H1 (cell line): ENCODE data around the gene PPM1D. TPM values are rescaled to one million over a fixed set of nuclear protein-coding genes. Genes with fewer than 3 reads are reported as not detected.
"Not testable (repeated sequence)": the region's sequence is repeated elsewhere in the genome, so short reads cannot be mapped to it uniquely, and the experiment has no call there.

ENCODE experiments used
- CTCF ChIA-PET: fragments of 300-600 bp; sonication (Branson Sonifier 250); formaldehyde crosslinking; loops from one replicate; lab custom pipeline; 2021; ENCODE audit not compliant: partially characterized antibody; lab: Charles Lee
- POLR2A ChIA-PET: fragments of 300-600 bp; sonication (Branson Sonifier 250); formaldehyde crosslinking; loops from one replicate; lab custom pipeline; 2021; ENCODE audit warnings: inconsistent platforms; ENCODE audit not compliant: partially characterized antibody; lab: Charles Lee
- DNase-seq, 2 experiments: peaks; one replicate each; pipeline versions ENCODE4 v3.0.0 to v3.0.0-alpha.2; 2010 to 2022; ENCODE audit warnings: low spot score in 2 of 2, low read depth in 1 of 2, mixed read lengths in 1 of 2
- FAIRE-seq: peaks from 2 replicates; lab custom pipeline; 2011; peaks lifted over from hg19 to GRCh38; lab: Jason Lieb, UNC
- H2AFZ ChIP-seq: 2 replicates; pipeline ENCODE4 v1.8.1; 2012; ENCODE audit warnings: low read length, inconsistent platforms
- H2AK5ac ChIP-seq: 2 replicates; pipeline ENCODE4 v1.6.1; 2013; ENCODE audit warnings: low read depth, low read length
- H2BK120ac ChIP-seq: replicated peaks from 2 replicates; pipeline ENCODE3; 2013; ENCODE audit warnings: low read depth, low read length, inconsistent platforms
- H2BK12ac ChIP-seq: 2 replicates; pipeline ENCODE4 v1.6.1; 2013; ENCODE audit warnings: low read depth, low read length
- H2BK15ac ChIP-seq: 2 replicates; pipeline ENCODE4 v1.6.1; 2013; ENCODE audit warnings: low read length
- H2BK20ac ChIP-seq: 2 replicates; pipeline ENCODE4 v1.6.1; 2013; ENCODE audit warnings: low read length
- H2BK5ac ChIP-seq: 2 replicates; pipeline ENCODE4 v1.6.1; 2013; ENCODE audit warnings: low read depth, low read length
- H3K14ac ChIP-seq: 2 replicates; pipeline ENCODE4 v1.6.1; 2013; ENCODE audit warnings: inconsistent platforms; ENCODE audit not compliant: insufficient read length
- H3K18ac ChIP-seq: 2 replicates; pipeline ENCODE4 v1.6.1; 2013; ENCODE audit warnings: low read length; ENCODE audit errors: extremely low read depth
- H3K23ac ChIP-seq: 2 replicates; pipeline ENCODE4 v1.6.1; 2013; ENCODE audit warnings: inconsistent platforms; ENCODE audit not compliant: insufficient read length
- H3K23me2 ChIP-seq: 2 replicates; pipeline ENCODE4 v1.6.1; 2013; ENCODE audit warnings: low read depth, low read length
- H3K27ac ChIP-seq: 2 replicates; pipeline ENCODE4 v1.6.1; 2011; ENCODE audit warnings: low read depth, low read length, inconsistent platforms
- H3K27me3 ChIP-seq, 4 experiments: replicated peaks in 1 of 4; 1 replicate in 1 of 4; 2 replicates in 3 of 4; pipeline versions ENCODE4 v1.6.1 to v1.8.1; 2011 to 2013; ENCODE audit warnings: low read length in 3 of 4, mild to moderate bottlenecking in 3 of 4, inconsistent platforms in 2 of 4, mixed read lengths in 2 of 4, moderate library complexity in 1 of 4; ENCODE audit not compliant: control insufficient read depth in 3 of 4, insufficient read depth in 3 of 4; ENCODE audit errors: extremely low read depth in 1 of 4
- H3K36me3 ChIP-seq, 4 experiments: 2 replicates each; pipeline versions ENCODE4 v1.6.1 to v1.8.1; 2011 to 2013; ENCODE audit warnings: mild to moderate bottlenecking in 4 of 4, low read length in 3 of 4, moderate library complexity in 2 of 4, control low read depth in 1 of 4, inconsistent platforms in 1 of 4; ENCODE audit not compliant: insufficient read depth in 4 of 4, control insufficient read depth in 2 of 4
- H3K4ac ChIP-seq: replicated peaks from 2 replicates; pipeline ENCODE3; 2013; ENCODE audit warnings: low read length, low read depth, mixed read lengths, inconsistent platforms; ENCODE audit not compliant: insufficient read length
- H3K4me1 ChIP-seq, 4 experiments: replicated peaks in 1 of 4; 1 replicate in 1 of 4; 2 replicates in 3 of 4; pipeline versions ENCODE4 v1.6.1 to v1.8.1; 2011 to 2013; ENCODE audit warnings: low read length in 3 of 4, inconsistent platforms in 2 of 4, mixed read lengths in 1 of 4; ENCODE audit not compliant: insufficient read depth in 4 of 4, control insufficient read depth in 3 of 4
- H3K4me2 ChIP-seq, 2 experiments: 2 replicates each; pipeline versions ENCODE4 v1.6.1 to v1.8.1; 2011 to 2013; ENCODE audit warnings: low read depth in 2 of 2, low read length in 2 of 2, control low read depth in 1 of 2, inconsistent platforms in 1 of 2, mild to moderate bottlenecking in 1 of 2; ENCODE audit not compliant: insufficient read depth in 1 of 2
- H3K4me3 ChIP-seq, 4 experiments: fragments of 200-600, 300-600 bp in 1 of 4; sonication (generic), shearing (Covaris generic), sonication (Bioruptor Twin) in 1 of 4; 2 replicates each; pipeline versions ENCODE4 v1.5.1 to v1.8.1; 2011 to 2016; ENCODE audit warnings: low read length in 4 of 4, low read depth in 3 of 4, control low read depth in 2 of 4, inconsistent platforms in 2 of 4, mild to moderate bottlenecking in 2 of 4, mixed read lengths in 1 of 4, moderate library complexity in 1 of 4; ENCODE audit not compliant: insufficient read depth in 2 of 4; ENCODE audit errors: extremely low read depth in 1 of 4
- H3K56ac ChIP-seq: replicated peaks from 2 replicates; pipeline ENCODE3; 2013; ENCODE audit warnings: low read depth, mild to moderate bottlenecking, mixed read lengths, low read length, inconsistent platforms; ENCODE audit not compliant: insufficient read length
- H3K79me1 ChIP-seq: 2 replicates; pipeline ENCODE4 v1.6.1; 2013; ENCODE audit warnings: low read depth, low read length, control low read depth
- H3K79me2 ChIP-seq, 2 experiments: 2 replicates each; pipeline versions ENCODE4 v1.6.1 to v1.8.1; 2012 to 2013; ENCODE audit warnings: low read length in 2 of 2, mild to moderate bottlenecking in 2 of 2, inconsistent platforms in 1 of 2; ENCODE audit not compliant: insufficient read depth in 2 of 2, control insufficient read depth in 1 of 2
- H3K9ac ChIP-seq, 4 experiments: replicated peaks in 1 of 4; 1 replicate in 1 of 4; 2 replicates in 3 of 4; pipeline versions ENCODE4 v1.6.1 to v1.8.1; 2011 to 2013; ENCODE audit warnings: low read depth in 3 of 4, low read length in 3 of 4, control low read depth in 2 of 4, mild to moderate bottlenecking in 2 of 4, moderate library complexity in 2 of 4, inconsistent platforms in 1 of 4; ENCODE audit errors: extremely low read depth in 1 of 4
- H3K9me3 ChIP-seq, 2 experiments: 2 replicates each; pipeline versions ENCODE4 v1.6.1 to v1.8.1; 2012 to 2013; ENCODE audit warnings: mild to moderate bottlenecking in 2 of 2, moderate library complexity in 2 of 2, control low read depth in 1 of 2, inconsistent platforms in 1 of 2, low read depth in 1 of 2, low read length in 1 of 2, mixed read lengths in 1 of 2; ENCODE audit not compliant: insufficient read depth in 2 of 2
- H4K20me1 ChIP-seq, 2 experiments: replicated peaks in 1 of 2; 2 replicates each; pipeline versions ENCODE3 to v1.8.1; 2011 to 2013; ENCODE audit warnings: inconsistent platforms in 2 of 2, low read length in 2 of 2, mild to moderate bottlenecking in 1 of 2; ENCODE audit not compliant: insufficient read depth in 2 of 2, control insufficient read depth in 1 of 2
- H4K5ac ChIP-seq: 2 replicates; pipeline ENCODE4 v1.6.1; 2013; ENCODE audit warnings: low read length, low read depth, mixed read lengths, inconsistent platforms; ENCODE audit not compliant: insufficient read length
- H4K8ac ChIP-seq: 2 replicates; pipeline ENCODE4 v1.8.0; 2013; ENCODE audit warnings: mild to moderate bottlenecking, moderate library complexity, low read length, inconsistent platforms; ENCODE audit not compliant: insufficient read depth; ENCODE audit errors: extremely low read depth
- H4K91ac ChIP-seq: replicated peaks from 2 replicates; pipeline ENCODE3; 2013; ENCODE audit warnings: low read length, mixed read lengths, inconsistent platforms; ENCODE audit not compliant: insufficient read length
- WGBS, 2 experiments: shearing (Covaris generic) in 1 of 2; methylation state at CpG; one replicate each; pipeline versions ENCODE4 v1.1.6 to v1.1.7; 2013 to 2015; ENCODE audit warnings: low lambda C conversion rate in 2 of 2, mixed read lengths in 2 of 2, inconsistent platforms in 1 of 2, low coverage in 1 of 2, missing lambda C conversion rate in 1 of 2; ENCODE audit not compliant: insufficient replicate concordance in 2 of 2, insufficient coverage in 1 of 2, insufficient read length in 1 of 2; ENCODE audit errors: extremely low coverage in 1 of 2, missing lambda C conversion rate in 1 of 2; 5-methylcytosine and 5-hydroxymethylcytosine counted together
- polyA plus RNA-seq, 7 experiments: library from polyadenylated mRNA; depleted of rRNA in 3 of 7; stranded (reverse) in 5 of 7; unstranded in 2 of 7; fragments of >200 nt in 5 of 7; fragments of 200-250 nt in 2 of 7; gene quantifications; 1 replicate in 5 of 7; 2 replicates in 1 of 7; 4 replicates in 1 of 7; pipeline versions ENCODE4 v1.2.1 to v1.2.3, GENCODE V29; 2011 to 2013; ENCODE audit warnings: missing spikeins in 2 of 7, mixed read lengths in 2 of 7
- total RNA-seq: library from RNA; stranded (reverse); fragmentation: NEBNext Ultra II Directional; extraction: Animal tissue kit (Norgen Biotek cat#: 25700); gene quantifications from 2 replicates; pipeline ENCODE4 v1.2.1, GENCODE V29; 2021

The PPM1D gene
- total and polyA plus RNA-seq, 2 of the 8 experiments (the other 6 are each of a cell fraction or from before 2014, with no cell fraction given), result 5.0 to 16.7 TPM

- not testable (repeated sequence) for H3K79me2 ChIP-seq, H3K4ac ChIP-seq, H3K23ac ChIP-seq, H2BK15ac ChIP-seq, H3K9ac ChIP-seq, H2AFZ ChIP-seq, H3K4me1 ChIP-seq, H3K56ac ChIP-seq, FAIRE-seq, H3K23me2 ChIP-seq, H3K18ac ChIP-seq, H3K14ac ChIP-seq, H4K8ac ChIP-seq, H3K27ac ChIP-seq, H3K4me3 ChIP-seq, H2BK12ac ChIP-seq, H3K27me3 ChIP-seq, H3K9me3 ChIP-seq, DNase-seq, H3K79me1 ChIP-seq, H4K20me1 ChIP-seq, H2BK120ac ChIP-seq, H2BK5ac ChIP-seq, H4K5ac ChIP-seq, H2BK20ac ChIP-seq, H4K91ac ChIP-seq, H3K4me2 ChIP-seq, H2AK5ac ChIP-seq, H3K36me3 ChIP-seq
- POLR2A ChIA-PET, result interaction anchor here (0.6 to 3.0 kb wide), 3 partner anchors 9 to 729 kb away, joined by 3 to 13 read pairs (median 5); partner anchors contain the start of genes BCAS3 and PPM1D
- CTCF ChIA-PET, result interaction anchor here (0.6 to 1.6 kb wide), 4 partner anchors 26 to 416 kb away, joined by 3 to 5 read pairs (median 4); no protein-coding TSS in a partner anchor
- WGBS, 2 experiments, result 92% methylated on average over 7 of the region's 7 CpGs; no CpG with 5 or more reads in 1 of the 2 experiments
Measured at GRCh38 chr17:60668741-60669140, 68.7 kb downstream of the PPM1D start.
